ENCODE measurements around the gene RPS5.
"Not testable (repeated sequence)": the region's sequence is repeated elsewhere in the genome, so short reads cannot be mapped to it uniquely, and the experiment has no call there.

RPS5 gene

GRCh38 chr19:58356766-58357480 is 30.1 kb upstream of the RPS5 start:
- no peak for DNase-seq

DNA sequence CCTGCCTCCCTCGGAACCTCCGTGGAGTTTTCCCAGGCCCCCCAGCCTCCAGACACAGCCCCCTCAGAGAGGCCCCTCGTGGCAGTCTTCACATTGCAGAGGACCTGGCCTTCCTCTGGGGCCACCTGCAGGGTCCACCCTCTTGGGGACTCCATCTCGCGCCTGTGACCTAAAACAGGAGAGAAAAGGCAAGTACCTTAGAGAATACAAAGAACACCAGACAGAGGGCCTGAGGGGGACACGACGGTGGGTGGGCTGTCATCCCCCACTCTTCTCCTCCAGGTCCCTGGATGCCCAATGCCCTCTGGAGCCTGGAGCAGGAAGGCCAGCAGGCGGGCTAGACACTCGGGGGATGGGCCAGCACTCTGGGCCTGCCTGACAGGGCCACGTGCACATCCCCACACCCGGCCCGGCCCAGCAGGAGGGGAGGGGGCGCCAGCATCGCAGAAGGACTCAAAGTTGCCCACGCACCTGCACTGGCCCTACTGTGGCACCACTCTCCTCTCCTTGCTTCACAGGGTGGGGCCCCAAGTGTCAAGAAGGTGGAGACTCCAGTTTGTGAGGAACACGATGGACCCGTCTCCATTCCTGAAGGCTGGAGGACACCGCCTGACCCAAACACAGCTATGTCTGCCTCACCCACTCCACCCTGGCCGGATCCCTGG is 29.5 kb upstream of the RPS5 start:
- no peak for DNase-seq

DNA sequence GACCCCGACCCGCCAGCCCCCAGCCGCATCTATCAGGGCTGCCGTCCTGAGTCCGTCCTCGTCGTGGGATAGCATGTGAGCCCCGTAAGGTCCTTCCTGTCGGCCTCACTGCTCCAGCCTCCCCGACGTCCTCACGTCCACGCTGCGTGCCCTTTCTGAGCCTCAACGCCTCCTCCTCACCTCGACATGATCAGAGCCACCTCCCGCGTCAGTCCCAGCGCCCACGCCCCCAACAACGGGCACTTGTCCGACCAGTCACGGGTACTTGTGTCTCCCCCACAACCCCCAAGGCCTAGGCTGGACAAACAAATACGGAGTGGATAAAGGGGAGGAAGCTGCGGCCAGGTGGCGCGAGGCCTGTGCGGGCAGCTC is 25.2 kb upstream of the RPS5 start:
- DNase-seq, result peak; percentile 55

- peak; percentile 97 for DNase-seq
These were observed 24.6 kb upstream of the RPS5 start, which contains the start of gene ZNF497 for GRCh38 chr19:58362272-58362994. Gene ZNF497, minus strand, starts transcription at chr19:58362751. Its CDS starts 5,116 bp downstream, at chr19:58357635.

DNA sequence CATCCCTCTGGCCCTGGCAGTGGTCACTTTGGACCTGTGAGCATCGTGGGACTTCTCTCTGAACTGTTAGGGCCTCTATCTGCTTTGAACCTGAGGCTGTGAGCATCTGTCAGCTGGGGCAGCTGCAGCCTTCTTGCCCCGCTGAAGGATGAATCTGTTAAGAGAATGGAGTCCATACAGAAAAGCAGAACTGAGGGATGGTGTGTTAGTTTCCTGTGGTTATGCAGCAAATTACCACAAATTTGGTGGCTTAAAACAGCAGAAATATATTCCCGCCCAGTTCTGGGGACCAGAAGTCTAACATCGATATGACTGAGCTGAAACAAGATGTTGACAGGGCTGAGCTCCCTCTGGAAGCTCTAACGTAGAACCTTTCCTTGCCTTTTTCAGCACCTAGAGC is 22.9 kb upstream of the RPS5 start:
- DNase-seq, result no peak

- DNase-seq, result no peak
These were observed 20.3 kb upstream of the RPS5 start for GRCh38 chr19:58366585-58367430.

DNA sequence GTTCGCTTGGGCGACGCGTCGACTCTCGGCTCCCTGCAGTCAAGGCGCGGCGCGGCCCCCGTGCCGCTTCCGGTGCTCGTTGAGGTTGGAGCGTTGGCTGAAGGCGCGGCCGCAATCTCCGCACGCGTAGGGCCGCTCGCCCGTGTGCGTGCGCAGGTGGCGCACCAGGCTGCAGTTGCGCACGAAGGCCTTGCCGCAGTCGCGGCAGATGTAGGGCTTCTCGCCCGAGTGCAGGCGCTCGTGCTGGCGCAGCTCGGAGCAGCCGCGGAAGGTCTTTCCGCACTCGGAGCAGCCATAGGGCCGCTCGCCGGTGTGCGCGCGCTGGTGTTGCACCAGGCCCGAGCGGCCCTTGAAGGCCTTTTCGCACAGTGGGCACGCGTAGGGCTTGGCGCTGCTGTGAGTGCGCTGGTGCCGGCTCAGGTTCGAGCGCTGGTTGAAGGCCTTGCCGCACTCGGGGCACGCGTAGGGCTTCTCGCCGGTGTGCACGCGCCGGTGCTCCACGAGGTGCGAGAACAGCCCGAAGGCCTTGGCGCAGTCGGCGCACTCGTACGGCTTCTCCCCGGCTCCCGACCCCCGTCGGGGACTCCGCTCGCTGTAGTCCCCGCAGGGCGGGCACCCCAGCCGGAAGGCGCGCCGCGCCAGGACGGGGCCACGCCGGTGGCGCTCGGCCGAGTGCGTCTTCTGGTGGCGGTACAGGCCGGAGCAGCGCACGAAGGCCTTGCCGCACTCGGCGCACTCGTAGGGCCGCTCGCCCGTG is 19.2 kb upstream of the RPS5 start:
- DNase-seq, result no peak

DNA sequence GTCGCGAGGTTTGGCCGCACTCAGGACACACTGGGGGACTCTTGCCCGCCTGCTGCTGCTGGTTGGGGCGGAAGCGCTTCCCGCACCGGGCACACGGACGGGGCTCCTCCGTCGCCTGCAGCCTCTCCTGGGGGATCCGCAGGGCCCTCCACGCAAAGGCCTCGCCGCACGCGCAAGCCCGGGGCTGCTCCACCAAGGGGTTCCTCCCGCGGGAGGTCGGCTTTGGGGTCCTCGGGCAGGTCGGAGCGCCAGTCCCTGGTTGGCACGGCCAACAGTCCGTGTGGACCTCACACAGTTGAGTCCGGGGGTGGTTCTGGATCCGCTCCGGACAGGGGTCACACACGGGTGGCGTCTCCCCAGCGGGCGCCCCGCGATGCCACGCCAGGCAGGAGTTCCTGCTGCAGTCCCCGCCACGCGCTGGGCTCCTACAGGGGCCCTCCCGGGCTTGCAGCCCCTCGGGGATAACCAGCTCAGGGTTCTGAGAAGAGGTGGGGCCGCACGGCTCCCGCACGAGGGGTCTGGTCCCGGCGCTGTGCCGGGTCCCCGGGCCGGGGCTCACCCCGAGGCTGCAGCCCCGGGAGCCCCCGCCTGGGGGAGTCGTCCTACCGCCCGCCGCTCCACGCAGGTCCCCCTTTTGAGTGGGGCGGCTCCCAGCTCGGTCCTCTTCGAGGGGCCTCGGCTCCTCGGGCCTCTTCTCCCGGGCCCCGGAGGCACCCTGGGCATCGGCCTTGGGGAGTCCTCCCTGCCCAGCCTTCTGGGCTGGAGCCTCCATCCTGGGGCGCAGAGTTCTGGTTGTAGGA is 18.3 kb upstream of the RPS5 start:
- no peak for DNase-seq

DNA sequence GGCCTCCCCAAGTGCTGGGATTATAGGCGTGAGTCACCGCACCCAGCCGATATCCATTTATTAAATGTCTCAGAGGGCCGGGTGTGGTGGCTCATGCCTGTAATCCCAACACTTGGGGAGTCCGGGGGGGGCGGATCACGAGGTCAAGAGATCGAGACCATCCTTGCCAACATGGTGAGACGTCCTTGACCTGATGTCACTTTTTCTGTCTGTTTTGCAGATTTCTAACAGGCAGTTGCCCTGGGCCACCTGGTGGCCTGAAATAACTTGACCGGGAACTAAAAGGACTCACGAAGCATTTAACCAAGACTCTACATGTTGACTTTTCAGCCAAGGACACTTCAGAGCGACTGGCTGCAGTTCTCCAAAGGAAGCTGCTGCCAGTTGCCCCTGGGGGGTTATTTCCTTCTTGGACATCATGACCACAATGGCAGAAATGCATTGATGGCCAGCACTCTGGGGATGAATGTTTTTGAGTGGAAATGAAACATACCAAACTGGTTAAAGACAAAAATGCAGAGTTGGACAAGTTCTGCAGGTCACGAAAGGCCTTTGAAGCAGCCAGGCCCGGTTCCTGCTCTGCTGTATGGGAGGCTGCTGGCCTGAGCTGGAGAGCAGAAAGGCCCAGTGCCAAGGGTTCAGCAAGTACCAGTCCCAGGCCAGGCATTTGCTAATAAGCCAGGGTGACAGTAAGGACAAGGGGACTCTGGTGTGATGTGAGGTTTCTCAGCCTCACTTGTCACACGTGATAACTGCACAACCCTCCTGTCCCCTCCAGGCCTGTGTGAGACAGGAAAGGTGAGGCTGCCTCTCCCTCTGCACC is 14.5 kb upstream of the RPS5 start:
- DNase-seq, result no peak

DNA sequence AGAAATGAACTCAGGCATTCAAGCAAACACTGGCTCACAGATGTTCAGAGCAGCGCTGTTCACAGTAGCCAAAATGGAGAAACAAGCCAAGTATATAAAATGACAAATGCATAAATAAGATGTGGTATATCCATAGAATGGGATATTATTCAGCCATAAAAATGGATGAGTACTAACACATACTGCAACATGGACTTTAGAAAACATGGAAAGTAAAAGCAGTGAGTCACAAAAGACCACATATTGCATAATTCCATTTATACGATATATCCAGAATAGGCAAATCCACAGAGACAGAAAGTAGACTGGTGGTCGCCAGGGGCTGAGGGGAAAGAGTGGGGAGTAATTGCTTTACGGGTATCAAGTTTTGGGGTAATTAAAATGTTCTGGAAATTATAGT is 12.9 kb upstream of the RPS5 start:
- DNase-seq, result no peak

- not testable (repeated sequence) for DNase-seq
These were observed 10.3 kb upstream of the RPS5 start for GRCh38 chr19:58376724-58377123.

DNA sequence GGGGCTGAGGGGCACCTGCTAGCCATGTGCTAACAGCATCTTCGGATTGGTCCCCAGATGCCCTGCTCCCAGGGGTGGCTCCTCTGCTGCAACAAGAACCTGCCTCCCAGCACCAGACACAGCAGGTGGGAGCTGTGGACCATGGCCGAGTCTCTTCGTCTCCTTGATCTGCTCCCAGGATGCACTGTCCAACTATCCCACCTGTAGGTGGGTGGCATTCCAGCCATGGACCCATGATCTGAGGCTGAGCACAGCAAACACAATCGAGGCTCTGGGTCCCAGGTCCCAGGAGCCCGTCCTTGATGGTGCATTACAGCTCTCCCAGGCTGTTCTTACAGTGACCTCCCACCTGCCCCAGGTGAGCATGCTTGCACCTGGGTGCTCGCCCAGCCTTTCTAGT is 7.8 kb upstream of the RPS5 start:
- no peak for DNase-seq

DNA sequence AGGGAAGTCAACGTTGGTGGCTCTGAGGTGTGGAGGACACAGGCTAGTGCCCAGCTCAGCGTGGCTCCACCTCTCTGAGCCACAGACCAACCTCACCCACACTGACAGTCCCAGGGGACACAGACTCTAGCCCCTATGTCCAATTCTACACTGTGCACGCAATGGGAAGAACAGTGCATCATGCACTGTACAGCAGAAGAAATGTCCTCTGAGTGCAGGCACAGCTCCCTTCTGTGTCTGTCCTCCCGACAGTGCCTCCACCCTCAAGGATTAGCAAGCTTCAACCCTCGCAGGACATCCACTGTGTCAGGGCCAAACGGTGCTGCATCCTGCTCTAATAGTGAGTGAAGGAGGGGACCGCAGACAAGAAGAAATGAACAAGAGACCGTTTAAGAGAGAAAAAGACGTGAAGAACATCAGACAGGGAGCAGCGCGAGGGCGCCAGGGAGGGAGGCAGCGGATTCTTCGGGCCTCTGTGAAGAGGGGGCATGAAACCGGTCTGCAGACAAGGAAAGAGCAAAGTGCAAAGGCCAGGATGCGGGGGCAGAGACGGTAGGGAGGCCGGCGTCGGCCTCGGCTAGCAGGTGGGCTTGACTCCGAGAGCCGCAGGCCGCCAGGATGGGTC is 6.9 kb upstream of the RPS5 start:
- DNase-seq, result no peak

DNA sequence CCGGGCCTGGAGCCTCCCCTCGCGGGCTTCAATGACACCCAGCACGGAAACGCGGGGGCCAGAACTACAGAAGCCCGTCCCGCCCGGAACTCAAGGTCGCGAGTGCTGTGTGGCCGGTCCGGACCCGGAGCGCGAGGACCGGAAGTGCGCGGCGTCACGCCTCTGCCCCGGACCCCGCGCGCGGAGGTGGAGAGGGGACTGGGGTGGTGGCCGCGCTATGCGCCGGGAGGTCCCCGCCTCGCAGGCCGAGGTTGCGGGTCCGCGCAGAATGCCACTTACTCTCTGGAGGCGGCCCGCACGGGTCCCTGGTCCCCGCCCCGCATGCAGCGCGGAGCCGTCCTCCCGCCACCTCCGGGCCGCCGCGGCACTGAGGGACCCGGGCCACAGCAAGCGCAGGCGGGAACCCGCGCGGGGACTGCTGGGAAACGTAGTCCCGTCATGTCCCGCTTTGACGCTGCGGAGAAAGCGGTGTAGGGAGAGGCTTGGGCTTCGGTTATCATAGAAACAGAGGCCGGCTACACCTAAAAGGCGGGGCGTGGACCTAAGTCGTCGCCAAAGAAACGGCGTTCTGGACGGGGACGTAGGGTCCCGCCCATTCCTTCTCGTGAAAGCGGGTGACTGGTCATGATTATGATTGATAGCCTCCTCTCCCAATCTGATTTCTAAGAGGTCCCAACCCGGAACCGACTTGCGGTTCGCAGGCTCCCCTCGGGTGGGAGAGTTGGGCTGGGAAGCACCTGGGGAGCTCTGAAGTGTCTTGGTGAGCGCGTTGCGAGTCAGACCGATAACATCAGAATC is 6.2 kb upstream of the RPS5 start, which contains the start of gene ZNF837:
TSS of gene ZNF837 (minus strand) at position 369 of the 798 bp plus-strand sequence. CDS start 11,698 bp downstream, outside the sequence.
- DNase-seq, result peak; percentile 96

- DNase-seq, result no peak
These were observed 5.4 kb upstream of the RPS5 start for GRCh38 chr19:58381460-58382212.

- DNase-seq, result no peak
These were observed 4.0 kb upstream of the RPS5 start for GRCh38 chr19:58382997-58383603.

GRCh38 chr19:58385313-58385890 is 1.7 kb upstream of the RPS5 start:
- DNase-seq, result no peak
